Prostate gland (tissue), 2 donors: Measurements from ENCODE around the gene CRKL. TPM values are rescaled to one million over a fixed set of nuclear protein-coding genes. Genes with fewer than 3 reads are reported as not detected.

Experiments
- DNase-seq: peaks from one replicate; pipeline ENCODE4 v3.0.0-alpha.2; 2019; ENCODE audit warnings: low spot score
- H3K27ac ChIP-seq, 2 donors: fragments of 200-600 bp; sonication (generic); 2 replicates each; pipeline ENCODE4 v1.5.1; 2017 to 2019
- H3K27me3 ChIP-seq: fragments of 200-600 bp; sonication (generic); replicated peaks from 2 replicates; pipeline ENCODE4 v1.5.1; 2019; ENCODE audit not compliant: insufficient read depth
- H3K36me3 ChIP-seq, 2 donors: fragments of 200-600 bp; sonication (generic); 1 replicate in 1 of 2; 2 replicates in 1 of 2; pipeline versions ENCODE4 v1.5.1 to v1.8.1; 2017 to 2019
- H3K4me1 ChIP-seq: fragments of 200-600 bp; sonication (generic); replicated peaks from 2 replicates; pipeline ENCODE4 v1.5.1; 2019
- H3K4me3 ChIP-seq, 2 donors: fragments of 200-600 bp; sonication (generic); 2 replicates each; pipeline ENCODE4 v1.5.1; 2017 to 2019
- H3K9me3 ChIP-seq: fragments of 200-600 bp; sonication (generic); 2 replicates; pipeline ENCODE4 v1.5.1; 2017
- POLR2A ChIP-seq: fragments of 450-650 bp; IDR thresholded peaks from one replicate; pipeline ENCODE4 v1.6.1; 2016; ENCODE audit warnings: antibody characterized with exemption, mild to moderate bottlenecking
- POLR2AphosphoS5 ChIP-seq: sonication (generic); formaldehyde crosslinking; IDR thresholded peaks from one replicate; pipeline ENCODE4 v1.6.1; 2017; ENCODE audit warnings: antibody characterized with exemption
- WGBS: methylation state at CpG from one replicate; pipeline ENCODE4 v1.1.5; 2018; 5-methylcytosine and 5-hydroxymethylcytosine counted together
- intact Hi-C: fragments of 100-400 bp; cut with DNase I; formaldehyde crosslinking; loops from one replicate; pipeline ENCODE4 v1.14.2; 2022
- total RNA-seq, 2 donors: library from RNA; depleted of rRNA; stranded (reverse); fragments of >200 nt; gene quantifications; one replicate each; pipeline ENCODE4 v1.1.0, GENCODE V29; 2016
- TF ChIP-seq, protein P1 (sequence below), 4 experiments: fragments of 200-600 bp in 2 of 4; fragments of 450-650 bp in 2 of 4; sonication (generic) in 2 of 4; IDR thresholded peaks; 1 replicate in 3 of 4; 2 replicates in 1 of 4; pipeline ENCODE4 v1.5.1; 2016 to 2019; ENCODE audit warnings: antibody characterized with exemption in 4 of 4, mild to moderate bottlenecking in 2 of 4, moderate library complexity in 2 of 4

The CRKL gene
- total RNA-seq, 2 donors from 2014 or later, result 41.6 to 72.0 TPM

DNA sequence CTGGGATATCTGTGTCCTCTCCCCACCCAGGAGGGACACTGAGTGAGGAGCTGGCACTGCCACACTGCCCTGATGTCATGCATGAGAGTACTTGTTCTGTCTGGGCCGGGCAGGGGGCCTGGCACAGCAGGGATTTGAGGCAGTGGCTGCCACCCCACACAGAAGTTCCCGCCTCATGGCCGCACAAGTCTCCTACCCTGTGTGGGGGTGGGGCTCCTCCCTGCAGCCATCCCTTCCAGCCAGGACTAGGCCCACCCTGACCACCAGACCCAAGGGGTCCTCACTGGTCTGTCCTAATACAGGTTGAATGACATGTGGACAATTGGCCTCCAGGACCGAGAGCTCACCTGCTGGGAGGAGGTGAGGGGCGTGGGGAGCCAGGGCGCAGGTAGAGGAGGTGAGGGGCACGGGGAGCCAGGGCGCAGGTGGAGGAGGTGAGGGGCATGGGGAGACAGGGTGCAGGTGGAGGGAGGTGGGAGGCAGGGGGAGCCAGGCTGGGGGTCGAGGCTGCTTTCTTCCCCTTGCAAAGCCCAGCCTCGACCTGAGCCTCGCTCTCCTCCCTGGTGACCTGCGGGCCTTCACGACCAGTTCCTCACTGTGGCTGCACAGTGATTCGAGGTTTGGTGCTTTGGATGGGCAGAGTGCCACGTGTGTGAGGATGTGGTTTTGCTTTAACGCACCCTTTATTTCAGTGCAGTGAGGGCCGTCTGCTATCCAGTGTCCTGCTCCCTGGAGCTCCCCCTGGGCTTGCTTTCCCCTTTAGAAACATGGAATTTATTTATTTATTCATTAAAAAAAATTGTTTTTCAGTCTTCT lies 72.3 kb downstream of the CRKL start:
- peaks cover 0 to 11% of the 10 kb centered on the region in 2 donors for H3K36me3 ChIP-seq
- H3K27ac ChIP-seq, result no peak overlapping the region
- DNase-seq, result no peak

DNA sequence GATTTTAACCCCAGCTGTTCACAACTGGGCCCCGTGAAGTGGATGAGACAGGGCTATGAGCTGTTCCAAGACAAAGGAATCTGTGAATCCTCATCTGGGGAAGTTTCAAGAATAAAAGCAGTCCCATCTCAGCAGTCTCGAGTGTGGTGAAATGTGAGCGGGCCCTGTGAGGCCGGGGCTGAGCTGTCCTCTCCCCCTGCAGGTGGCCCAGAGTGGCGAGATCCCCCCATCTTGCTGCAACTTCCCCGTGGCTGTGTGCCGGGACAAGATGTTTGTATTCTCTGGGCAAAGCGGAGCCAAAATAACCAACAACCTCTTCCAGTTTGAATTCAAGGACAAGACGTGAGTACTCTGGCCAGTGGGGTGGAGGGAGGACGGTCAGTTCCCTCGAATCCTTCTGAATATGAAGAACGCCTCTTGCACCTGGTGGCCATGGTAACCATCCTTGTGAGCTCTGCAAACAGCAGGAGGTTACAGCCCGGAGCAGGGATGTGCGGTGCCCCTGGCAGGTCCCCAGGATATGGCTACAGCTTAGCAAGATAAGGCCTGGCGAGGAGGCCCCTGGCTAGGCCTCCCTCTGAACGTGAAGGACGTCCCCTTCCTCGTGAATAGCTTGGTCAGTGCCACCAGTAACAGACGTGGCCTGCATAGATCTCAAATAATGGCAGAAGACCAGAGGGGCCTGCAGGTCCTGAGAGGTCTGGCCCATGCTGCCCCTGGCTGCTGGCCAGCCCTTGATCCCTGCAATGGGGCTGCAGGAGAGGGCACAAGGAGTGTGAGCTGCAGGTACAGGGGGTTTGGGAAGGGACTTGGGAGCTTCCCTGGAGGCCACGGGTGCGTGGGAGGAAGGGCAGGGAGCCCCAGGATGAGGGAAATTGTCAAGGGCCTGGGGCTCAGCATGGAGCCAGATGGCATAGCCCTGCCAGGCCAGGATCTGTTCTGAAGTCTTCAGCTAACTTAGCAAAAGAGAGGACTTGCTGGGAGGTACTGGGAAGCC lies 73.3 kb downstream of the CRKL start:
- Histone ChIP-seq H3K27ac (no peak overlapping the region), H3K9me3 (no peaks in the 10 kb centered on the region), H3K4me1 (no peaks in the 10 kb centered on the region), H3K4me3 (no peak overlapping the region), H3K27me3 (no peaks in the 10 kb centered on the region), H3K36me3 (peaks cover 0 to 11% of the 10 kb centered on the region in 2 donors)
- no peak for TF ChIP-seq POLR2A
- intact Hi-C loops, result no loop called here
- DNase-seq, result no peak
- WGBS, result 82% methylated on average over 21 of the region's 21 CpGs

More for the DNA sequence above, 72.3 kb downstream of the CRKL start:
- intact Hi-C loops, result no loop called here
- H3K4me3 ChIP-seq, result no peak overlapping the region
- no peaks in the 10 kb centered on the region for H3K4me1 ChIP-seq
- TF ChIP-seq POLR2A, result no peak
- TF ChIP-seq POLR2AphosphoS5, result no peak
- TF ChIP-seq, protein P1, sequence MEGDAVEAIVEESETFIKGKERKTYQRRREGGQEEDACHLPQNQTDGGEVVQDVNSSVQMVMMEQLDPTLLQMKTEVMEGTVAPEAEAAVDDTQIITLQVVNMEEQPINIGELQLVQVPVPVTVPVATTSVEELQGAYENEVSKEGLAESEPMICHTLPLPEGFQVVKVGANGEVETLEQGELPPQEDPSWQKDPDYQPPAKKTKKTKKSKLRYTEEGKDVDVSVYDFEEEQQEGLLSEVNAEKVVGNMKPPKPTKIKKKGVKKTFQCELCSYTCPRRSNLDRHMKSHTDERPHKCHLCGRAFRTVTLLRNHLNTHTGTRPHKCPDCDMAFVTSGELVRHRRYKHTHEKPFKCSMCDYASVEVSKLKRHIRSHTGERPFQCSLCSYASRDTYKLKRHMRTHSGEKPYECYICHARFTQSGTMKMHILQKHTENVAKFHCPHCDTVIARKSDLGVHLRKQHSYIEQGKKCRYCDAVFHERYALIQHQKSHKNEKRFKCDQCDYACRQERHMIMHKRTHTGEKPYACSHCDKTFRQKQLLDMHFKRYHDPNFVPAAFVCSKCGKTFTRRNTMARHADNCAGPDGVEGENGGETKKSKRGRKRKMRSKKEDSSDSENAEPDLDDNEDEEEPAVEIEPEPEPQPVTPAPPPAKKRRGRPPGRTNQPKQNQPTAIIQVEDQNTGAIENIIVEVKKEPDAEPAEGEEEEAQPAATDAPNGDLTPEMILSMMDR (IDR thresholded peaks at IDR 0.05), result no peak
- WGBS, result 62% methylated on average over 16 of the region's 17 CpGs
- no peaks in the 10 kb centered on the region for H3K9me3 ChIP-seq
- no peaks in the 10 kb centered on the region for H3K27me3 ChIP-seq

- Histone ChIP-seq H3K4me1 (no peaks in the 10 kb centered on the region), H3K27ac (no peak overlapping the region), H3K36me3 (peaks cover 0 to 11% of the 10 kb centered on the region in 2 donors), H3K9me3 (no peaks in the 10 kb centered on the region), H3K4me3 (no peak overlapping the region), H3K27me3 (no peaks in the 10 kb centered on the region)
- WGBS, result 91% methylated on average over 18 of the region's 24 CpGs
- intact Hi-C loops, result no loop called here
- DNase-seq, result no peak
- TF ChIP-seq POLR2A (no peak), POLR2AphosphoS5 (no peak)
- TF ChIP-seq, protein P1 (IDR thresholded peaks at IDR 0.05), result no peak
Measured at GRCh38 chr22:20991252-20992055, 74.2 kb downstream of the CRKL start.

GRCh38 chr22:20992056-20992442 lies 74.8 kb downstream of the CRKL start:
- TF ChIP-seq POLR2A (no peak), POLR2AphosphoS5 (no peak)
- TF ChIP-seq, protein P1 (IDR thresholded peaks at IDR 0.05), result no peak
- WGBS, result 91% methylated on average over 6 of the region's 7 CpGs
- no peaks in the 10 kb centered on the region for H3K9me3 ChIP-seq
- peaks cover 0 to 11% of the 10 kb centered on the region in 2 donors for H3K36me3 ChIP-seq
- no peak for DNase-seq
- intact Hi-C loops, result no loop called here
- H3K4me1 ChIP-seq, result no peaks in the 10 kb centered on the region
- no peak overlapping the region for H3K4me3 ChIP-seq
- H3K27me3 ChIP-seq, result no peaks in the 10 kb centered on the region
- H3K27ac ChIP-seq, result no peak overlapping the region
